ENCODE measurements around the gene JMY.

- TF ChIP-seq CTCF (IDR thresholded peaks at IDR 0.05; ENCODE audit: poor library complexity): no peak
- TF ChIP-seq EZH2 (IDR thresholded peaks at IDR 0.05; ENCODE audit: borderline replicate concordance): no peak
These were observed 113.1 kb downstream of the JMY start for GRCh38 chr5:79349047-79349446.
